LNCaP clone FGC (cell line): ENCODE measurements around the gene MDGA2.
A peak's percentile ranks its signal among the peaks of the same experiment; 100 is the strongest.
"Not testable (repeated sequence)": the region's sequence is repeated elsewhere in the genome, so short reads cannot be mapped to it uniquely, and the experiment has no call there.

ENCODE experiments used
- DNase-seq: peaks from one replicate; pipeline ENCODE4 v3.0.0-alpha.2; 2011; ENCODE audit warnings: low read depth
- H3K4me3 ChIP-seq: 2 replicates; pipeline ENCODE4 v1.5.1; 2011; ENCODE audit warnings: mild to moderate bottlenecking, low read depth, low read length, control low read depth
- TF ChIP-seq, protein P1 (sequence below): IDR thresholded peaks from 2 replicates; pipeline ENCODE4 v1.5.1; 2012; ENCODE audit warnings: mild to moderate bottlenecking; ENCODE audit not compliant: control insufficient read depth, insufficient read depth; ENCODE audit errors: extremely low read depth

Gene MDGA2

DNA sequence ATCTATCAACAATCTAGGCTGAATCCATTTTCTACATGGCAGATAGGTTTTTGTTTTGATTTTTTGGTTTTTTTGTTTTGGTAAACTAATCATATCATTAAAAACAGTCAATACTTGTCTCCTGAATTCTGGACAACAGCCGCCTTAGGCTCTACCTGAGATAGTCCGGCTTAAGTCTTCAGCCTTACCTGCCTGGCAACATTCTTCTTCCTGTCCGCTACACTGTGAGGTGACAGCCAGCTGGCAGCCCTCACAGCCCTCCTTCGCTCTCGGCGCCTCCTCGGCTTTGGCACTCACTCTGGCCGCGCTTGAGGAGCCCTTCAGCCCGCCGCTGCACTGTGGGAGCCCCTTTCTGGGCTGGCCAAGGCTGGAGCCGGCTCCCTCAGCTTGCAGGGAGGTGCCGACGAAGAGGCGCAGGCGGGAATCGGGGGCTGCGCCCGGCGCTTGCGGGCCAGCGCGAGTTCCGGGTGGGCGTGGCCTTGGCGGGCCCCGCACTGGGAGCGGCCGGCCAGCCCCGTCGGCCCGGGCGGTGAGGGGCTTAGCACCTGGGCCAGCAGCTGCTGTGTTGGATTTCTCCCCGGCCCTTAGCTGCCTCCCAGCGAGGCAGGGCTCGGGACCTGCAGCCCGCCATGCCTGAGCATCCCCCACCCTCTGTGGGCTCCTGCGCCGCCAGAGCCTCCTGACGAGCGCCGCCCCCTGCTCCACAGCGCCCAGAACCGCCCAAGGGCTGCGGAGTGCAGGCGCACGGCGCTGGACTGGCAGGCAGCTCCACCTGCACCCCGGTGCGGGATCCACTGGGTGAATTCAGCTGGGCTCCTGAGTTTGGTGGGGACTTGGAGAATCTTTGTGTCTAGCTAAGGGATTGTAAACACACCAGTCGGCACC lies 49.0 kb downstream of the MDGA2 start:
- peak; percentile 52 for DNase-seq
- TF ChIP-seq, protein P1, sequence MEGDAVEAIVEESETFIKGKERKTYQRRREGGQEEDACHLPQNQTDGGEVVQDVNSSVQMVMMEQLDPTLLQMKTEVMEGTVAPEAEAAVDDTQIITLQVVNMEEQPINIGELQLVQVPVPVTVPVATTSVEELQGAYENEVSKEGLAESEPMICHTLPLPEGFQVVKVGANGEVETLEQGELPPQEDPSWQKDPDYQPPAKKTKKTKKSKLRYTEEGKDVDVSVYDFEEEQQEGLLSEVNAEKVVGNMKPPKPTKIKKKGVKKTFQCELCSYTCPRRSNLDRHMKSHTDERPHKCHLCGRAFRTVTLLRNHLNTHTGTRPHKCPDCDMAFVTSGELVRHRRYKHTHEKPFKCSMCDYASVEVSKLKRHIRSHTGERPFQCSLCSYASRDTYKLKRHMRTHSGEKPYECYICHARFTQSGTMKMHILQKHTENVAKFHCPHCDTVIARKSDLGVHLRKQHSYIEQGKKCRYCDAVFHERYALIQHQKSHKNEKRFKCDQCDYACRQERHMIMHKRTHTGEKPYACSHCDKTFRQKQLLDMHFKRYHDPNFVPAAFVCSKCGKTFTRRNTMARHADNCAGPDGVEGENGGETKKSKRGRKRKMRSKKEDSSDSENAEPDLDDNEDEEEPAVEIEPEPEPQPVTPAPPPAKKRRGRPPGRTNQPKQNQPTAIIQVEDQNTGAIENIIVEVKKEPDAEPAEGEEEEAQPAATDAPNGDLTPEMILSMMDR = 0 out of 2 replicates have a peak, but pooled peaks have one; percentile 21
- peak overlapping the region; percentile 43 for H3K4me3 ChIP-seq

DNA sequence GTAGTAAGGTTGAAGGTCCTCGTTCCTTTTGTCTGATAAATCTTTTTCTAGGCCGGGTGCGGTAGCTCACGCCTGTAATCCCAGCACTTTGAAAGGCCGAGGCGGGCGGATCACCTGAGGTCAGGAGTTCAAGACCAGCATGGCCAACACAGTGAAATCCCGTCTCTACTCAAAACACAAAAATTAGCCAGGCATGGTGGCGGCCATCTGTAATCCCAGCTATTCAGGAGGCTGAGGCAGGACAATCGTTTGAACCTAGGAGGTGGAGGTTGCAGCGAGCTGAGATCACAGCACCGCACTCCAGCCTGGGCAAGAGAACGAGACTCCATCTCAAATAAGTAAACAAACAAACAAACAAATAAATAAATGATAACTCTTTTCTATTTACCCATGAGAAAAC lies 51.3 kb downstream of the MDGA2 start:
- H3K4me3 ChIP-seq, DNase-seq: not testable (repeated sequence)

DNA sequence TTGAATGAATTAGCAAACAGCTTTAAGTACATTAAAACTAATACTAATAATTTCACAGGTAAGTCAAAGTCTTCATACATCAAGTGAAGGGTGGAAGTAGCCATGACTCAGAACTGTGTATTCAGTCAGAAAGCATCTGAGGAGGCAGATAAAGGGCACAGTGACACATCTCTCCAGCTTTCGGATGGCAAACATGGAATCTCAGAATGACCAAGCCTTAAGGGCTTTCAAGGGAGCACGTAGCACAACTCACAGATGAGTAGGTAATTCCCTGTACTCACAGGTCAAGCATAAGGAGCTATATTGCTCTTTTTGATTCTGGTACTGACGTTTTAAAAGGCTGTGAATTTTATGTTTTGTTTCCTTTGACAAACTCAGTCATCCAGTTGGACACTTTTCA lies 56.0 kb downstream of the MDGA2 start:
- H3K4me3 ChIP-seq = no peak overlapping the region
- TF ChIP-seq, protein P1 = no peak
- DNase-seq = no peak

DNA sequence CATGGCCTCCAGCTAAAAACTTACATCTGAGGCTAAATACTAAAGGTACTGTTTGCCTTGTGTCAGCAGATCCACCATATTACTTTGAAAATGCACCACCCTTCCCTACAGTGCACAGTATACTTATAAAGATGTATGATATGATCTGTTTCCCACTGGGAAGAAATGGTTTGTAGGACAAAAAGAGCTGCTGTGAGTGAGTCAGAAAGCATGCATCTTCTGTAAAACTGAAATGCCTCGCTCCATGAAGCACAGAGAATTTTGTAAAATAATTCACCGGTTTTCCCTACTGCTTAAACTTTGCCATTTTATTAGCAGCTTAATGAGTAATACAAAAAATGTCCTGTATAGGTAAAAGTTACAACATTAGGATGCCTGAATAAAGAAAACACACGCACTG lies 68.8 kb downstream of the MDGA2 start:
- DNase-seq = no peak
- H3K4me3 ChIP-seq = no peak overlapping the region
- TF ChIP-seq, protein P1 = no peak

DNA sequence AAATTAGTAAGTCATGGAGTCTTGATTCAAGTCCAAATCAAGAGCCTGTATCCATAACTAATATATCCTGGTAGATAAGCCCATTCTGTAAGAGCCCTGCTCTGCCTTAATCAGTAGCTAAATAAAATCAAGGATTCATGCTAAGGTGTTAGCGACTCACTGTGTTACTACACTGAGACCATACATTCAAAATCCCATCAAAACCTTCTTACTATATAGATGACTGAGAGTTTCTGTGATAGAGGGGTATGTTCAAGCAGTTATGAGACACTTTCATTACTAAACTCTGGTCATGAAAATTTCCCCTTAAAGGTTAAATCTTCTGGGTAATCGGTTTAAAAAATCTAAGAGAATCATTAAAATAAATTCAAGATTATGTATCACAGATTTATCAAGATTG lies 78.5 kb downstream of the MDGA2 start:
- DNase-seq = no peak
- H3K4me3 ChIP-seq = no peak overlapping the region
- TF ChIP-seq, protein P1 = no peak

DNA sequence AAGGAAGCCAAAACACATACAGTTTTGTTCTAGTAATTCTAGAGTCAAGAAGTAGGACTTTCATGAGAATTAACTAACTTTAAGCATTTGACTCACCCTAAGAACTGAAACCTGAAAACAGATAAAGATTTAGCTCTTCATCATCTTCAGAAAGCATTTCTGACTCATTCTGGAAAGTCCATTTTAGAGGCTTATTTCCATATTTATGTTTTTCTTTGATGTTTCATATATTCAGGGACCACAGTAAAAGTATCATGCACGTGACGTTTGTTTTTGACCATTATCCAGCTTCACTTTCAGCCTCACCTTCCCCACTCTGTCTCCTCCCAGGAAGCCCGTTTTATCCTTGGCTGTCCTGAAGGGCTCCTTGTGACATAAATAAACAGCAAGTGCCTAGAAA lies 79.2 kb downstream of the MDGA2 start:
- no peak for DNase-seq
- TF ChIP-seq, protein P1 = no peak
- no peak overlapping the region for H3K4me3 ChIP-seq

DNA sequence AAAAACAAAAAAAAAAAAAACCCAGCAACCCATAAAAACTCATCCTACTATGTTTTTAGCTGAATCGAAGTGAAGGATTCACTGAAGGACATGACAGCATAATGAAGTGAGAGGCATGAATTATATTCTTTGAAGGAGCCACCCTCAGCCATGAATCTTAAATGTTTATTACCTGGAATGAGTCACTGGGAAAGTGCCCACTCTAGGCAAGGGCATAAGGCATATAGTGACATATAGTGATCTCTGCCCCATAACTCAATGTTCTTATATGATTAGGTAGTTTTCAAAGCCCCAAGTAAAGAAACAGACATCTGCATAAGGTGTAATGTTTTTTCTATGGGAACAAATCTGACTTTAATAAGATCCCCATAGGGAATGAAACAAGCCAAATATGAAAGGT lies 79.9 kb downstream of the MDGA2 start:
- no peak for DNase-seq
- no peak overlapping the region for H3K4me3 ChIP-seq
- TF ChIP-seq, protein P1 = no peak
